Measurements from ENCODE around the gene KLK11.
"Not testable (repeated sequence)": the region's sequence is repeated elsewhere in the genome, so short reads cannot be mapped to it uniquely, and the experiment has no call there.

KLK11 gene

DNA sequence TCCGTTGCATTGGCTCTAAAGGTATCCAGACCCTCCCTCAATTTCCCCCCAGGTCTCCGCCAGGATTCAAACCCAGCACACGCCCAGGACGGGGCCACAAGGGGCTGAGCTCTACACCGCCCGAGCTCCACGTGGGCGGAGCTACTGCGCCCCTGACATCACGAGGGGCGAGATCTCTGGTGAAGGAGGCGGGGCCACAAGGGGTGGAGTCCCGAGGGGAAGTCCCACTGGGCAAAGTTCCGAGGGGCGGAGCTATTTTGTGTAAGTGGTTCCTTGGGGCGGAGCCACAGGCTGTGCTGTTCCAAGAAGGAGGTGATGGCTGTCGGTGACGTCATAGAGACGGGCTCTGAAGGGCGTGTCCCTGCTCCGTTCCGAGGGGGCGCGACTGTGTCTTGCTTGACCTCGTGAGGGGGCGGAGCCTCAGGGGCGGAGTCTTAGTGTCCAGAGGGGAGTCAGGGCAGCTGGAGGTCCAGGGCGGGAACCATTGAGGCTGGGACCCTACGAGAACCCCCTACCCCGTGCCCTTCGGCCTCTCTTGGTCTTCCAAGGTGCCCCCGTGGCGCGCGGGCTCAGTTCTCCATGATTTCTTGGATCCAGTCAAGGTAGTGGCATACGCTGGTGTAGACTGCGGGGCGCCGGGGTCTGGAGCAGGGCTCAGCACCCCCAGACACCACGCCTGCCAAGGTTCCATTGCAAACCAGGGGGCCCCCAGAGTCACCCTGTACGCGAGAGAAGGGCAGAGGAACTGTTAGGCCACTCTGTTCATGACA lies 23.7 kb downstream of the KLK11 start:
- DNase-seq, result no peak

DNA sequence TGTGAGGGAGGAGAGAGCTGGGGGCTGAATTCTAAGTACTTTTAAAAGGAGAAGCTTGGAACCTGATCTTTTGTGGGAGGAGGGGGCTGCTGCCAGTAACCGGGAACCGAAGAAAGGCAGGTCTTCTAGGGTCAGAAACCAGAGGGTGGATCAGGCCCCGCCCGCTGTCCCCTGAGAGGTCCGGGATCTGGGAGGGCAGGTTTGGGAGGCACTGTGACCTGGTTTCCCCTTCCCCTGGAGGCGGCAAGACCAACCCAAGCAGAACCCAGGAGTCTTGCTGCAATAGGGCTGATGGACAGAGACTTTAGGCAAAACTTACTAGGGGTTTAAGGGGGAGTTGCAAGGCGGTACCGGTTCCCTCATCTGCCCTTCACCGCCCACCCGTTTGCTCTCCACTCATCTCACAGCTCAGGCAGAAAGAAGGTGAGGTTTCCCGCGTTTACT lies 24.3 kb downstream of the KLK11 start:
- DNase-seq, result no peak

DNA sequence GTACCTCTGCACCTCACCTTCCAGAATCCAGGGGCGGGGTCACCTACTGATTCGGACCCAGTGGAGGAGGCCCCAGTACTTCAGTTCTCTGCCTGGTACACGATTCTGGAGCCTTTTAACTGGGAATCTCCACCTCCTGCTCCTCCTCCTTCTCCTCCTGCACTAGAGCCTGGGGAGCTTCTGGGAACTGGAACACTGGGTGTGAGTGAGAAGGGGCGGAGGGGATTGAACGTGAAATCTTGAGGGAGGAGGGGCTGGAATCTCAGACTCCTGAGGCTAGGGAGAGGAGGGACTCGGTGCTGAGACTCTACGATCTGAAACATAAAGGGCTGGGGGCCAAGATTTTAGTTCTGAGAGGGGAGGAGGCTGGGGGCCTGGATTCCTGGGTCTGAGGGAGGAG lies 24.9 kb downstream of the KLK11 start, which contains the start of gene KLK8:
TSS of gene KLK8 (minus strand) at position 90 of the 400 bp plus-strand sequence. CDS start 437 bp downstream, outside the sequence.
- DNase-seq, result no peak

DNA sequence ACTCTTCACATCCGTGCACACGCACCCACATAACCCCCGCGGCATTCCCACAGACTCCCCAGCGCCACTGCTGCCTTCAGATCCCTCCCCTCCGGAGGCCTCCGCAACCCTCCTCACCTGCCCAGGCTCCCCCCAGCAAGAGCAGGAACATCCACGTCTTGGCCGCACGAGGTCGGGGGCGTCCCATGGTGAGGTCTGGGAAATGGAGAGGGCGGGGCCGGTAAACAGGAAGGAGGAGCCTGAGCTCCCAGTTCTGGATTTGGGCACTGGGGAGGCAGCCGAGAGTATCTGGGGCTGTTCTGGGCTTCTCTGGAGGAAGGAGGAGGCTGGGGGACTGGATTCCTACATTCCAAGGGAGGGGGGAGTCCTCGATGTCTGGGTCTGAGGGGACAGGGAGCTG lies 25.4 kb downstream of the KLK11 start:
- no peak for DNase-seq

DNA sequence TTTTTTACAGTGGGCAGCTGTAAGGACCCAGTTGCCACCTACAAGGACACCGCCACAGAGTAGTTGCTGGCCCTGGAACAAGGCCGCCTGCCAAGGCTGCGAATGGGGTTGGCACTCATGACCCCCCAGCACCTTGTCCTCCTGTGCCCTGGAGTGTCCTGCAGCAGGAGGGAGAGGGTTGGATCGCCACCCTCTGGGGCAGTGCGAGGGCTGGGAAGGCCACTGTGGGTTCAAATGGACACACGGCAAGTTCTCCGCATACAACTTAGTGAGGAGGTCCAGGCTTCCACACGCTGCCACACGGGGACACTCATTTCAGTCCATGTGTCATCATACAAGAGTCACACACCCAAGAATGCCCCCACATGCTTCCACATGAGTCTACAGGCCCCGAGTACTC lies 26.0 kb downstream of the KLK11 start:
- DNase-seq, result no peak

DNA sequence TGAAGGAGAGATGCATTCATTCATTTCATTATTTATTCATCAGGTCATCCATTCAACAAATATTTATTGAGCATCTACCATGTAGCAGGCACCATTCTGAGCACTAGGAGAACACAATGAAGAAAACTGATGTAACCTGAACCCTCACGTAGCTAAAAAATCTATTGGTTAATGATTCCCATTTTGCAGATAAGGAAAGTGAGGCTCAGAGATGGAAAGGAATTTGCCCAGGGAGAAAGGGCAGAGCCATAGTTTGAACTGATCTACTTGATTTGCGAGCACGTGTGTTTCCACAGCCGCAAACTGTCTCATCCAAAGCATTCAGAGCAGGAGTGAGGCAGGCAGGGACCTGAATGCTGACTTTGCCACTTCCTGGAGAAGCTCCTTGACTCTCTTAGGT lies 27.7 kb downstream of the KLK11 start:
- DNase-seq, result no peak

DNA sequence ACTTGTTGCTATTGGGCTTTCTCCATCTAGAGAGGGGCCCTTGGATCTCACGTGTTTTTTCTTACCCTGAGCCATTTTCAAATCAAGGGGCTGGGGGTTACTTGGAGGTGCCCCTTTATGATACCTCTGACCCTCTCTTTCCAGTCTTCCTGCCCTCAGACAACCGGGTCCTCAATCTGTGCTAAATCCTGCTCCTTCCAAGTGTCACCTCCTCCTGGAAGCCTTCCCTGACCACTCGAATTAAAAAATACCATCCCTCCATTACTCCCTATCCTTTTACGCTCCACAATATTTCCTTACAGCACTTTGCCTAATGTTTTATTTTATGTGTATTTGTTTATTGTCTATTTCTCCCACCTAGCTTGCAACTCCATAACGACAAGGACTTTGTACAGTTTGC lies 28.4 kb downstream of the KLK11 start:
- no peak for DNase-seq

DNA sequence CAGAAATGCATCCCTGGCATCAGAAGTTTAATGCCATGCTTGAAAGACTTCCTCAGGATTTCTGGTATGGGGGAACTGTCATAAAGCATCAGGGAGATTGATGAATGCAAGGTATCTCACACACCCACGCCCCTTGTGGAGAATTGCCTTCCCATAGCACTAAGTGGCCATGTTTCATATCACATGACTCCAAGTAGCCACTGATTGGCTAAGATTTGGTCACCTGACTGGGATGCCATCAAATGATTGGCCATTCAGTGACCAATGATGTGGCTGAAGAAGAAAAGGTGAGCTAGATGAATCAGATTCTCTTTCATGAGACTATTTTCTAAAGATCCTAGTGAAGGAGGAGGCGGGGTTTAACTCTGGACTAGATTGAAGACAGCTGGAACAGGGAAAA lies 32.3 kb downstream of the KLK11 start:
- DNase-seq, result no peak

DNA sequence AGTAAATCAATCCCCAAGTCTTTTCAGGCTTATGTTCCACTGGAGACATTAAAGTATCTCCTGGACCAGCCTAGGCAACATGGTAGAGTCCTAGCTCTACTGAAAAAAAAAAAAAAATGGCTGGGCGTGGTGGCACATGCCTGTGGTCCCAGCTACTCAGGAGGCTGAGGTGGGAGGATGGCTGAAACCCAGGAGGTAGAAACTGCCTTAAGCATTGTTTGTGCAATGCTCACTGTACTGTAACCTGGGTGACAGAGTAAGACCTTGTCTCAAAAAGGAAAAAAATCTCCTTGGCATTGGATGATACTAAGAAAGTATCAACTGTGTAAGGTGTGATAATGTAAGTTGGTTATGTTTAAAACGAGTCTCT lies 33.8 kb downstream of the KLK11 start:
- no peak for DNase-seq

DNA sequence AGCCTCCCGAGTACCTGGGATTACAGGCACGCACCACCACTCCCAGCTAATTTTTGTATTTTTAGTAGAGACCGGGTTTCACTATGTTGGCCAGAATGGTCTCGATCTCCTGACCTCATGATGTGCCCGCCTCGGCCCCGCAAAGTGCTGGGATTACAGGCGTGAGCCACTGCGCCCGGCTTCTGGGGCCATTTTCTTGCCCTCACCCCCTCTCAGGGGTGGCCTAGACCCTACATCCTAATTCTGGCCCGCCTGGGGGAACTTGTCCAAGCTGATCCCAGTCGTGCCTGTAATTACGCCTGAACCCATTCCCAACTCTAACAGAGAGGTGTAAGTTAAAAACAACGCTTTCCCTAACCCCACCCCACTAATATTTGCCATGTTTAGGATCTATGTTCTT lies 42.0 kb downstream of the KLK11 start:
- DNase-seq, result not testable (repeated sequence)

DNA sequence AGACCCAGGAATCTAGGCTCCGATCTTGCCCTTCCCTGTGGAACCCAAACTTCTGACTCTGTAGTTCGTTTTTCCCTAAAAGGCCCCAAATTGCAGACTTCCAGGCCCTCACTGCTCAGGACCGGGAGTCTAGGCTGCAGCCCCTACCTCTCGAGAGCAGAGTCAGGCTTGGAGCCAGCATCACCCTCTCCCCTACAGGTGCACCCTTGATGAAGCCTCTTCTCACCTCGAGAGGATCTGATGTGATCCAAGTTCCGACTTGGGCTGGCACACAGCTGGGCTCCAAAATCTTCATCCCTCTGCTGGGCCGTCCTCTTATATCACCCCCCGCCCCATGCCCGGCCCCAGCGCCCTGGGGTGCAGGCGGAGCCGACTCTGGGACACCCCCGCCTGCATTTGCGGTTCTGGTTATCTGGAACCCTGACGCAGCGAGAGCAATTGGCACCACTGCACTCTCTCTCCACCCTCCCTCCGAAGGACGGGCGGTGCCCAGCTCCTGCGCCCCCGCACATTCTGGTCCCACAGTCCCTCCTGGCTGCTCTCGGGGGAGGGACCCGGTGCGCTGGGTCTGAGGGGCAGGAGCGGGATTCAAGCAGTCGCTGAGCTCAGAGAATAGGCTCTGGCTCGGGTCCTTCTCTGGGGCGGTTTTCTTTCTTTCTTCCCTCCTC lies 42.7 kb downstream of the KLK11 start, which contains the start of gene KLK7:
TSS of gene KLK7 (minus strand) at position 293 of the 668 bp plus-strand sequence. CDS start 1,518 bp downstream, outside the sequence.
- DNase-seq, result no peak

DNA sequence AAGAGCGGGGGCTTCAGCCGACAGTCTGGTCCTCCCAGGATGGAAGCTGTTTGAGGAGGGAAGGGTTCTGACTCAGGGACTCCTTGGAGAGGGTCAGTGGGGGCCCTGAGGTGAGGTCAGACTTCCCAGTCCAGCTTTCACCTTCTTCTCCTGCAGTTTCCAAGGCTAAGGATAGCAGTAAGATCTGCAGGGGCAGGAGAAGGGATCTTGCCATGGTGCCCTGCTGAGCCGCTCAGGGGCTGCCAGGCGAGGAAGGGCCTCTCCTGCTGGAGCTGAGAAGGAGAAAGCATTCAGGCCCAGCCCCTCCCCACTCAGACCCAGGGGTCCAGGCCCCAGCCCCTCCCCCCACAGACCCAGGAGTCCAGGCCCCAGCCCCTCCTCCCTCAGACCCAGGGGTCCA lies 44.2 kb downstream of the KLK11 start:
- no peak for DNase-seq

DNA sequence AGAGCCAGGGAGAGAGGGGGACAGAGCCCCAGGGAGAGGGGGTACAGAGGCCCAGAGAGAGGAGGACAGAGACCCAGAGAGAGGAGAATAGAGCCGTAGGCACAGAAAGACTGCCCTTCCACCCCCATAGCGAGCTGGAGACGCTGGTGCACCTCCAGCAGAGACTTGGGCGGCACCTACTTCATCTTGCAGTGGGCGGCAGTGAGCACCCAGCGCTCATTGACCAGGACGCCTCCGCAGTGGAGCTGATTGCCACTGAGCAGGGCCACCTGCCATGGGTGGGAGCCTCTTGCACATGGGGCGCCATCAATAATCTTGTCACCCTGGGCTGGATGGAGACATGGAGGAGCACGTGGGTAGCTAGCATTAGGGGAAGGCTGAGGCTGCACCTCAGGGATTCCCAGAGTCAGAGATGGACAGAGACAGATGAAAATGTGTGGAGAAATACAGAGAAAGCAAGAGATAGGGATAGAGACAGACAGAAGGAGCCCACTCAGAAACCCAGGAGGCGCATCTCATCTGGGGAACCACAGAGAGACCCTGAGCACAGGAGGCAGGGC lies 44.7 kb downstream of the KLK11 start:
- no peak for DNase-seq

DNA sequence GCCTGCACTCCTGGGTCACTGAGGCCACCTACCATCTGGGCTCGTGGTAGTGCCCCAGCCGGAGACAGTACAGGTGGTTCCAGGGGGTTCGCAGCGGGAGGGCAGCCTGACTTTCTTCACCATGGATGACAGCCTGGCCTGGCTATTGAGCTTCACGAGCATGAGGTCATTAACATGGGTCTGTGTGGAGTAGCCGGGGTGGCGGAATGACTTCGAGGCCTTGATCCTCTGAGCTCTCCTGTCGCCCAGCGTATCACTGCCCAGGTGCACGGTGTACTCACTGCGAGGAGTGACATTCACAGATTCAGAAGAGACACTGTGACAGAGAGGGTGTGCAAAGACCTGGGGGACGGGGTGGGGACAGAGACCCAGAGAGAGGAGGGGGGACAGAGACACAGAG lies 46.2 kb downstream of the KLK11 start:
- no peak for DNase-seq

DNA sequence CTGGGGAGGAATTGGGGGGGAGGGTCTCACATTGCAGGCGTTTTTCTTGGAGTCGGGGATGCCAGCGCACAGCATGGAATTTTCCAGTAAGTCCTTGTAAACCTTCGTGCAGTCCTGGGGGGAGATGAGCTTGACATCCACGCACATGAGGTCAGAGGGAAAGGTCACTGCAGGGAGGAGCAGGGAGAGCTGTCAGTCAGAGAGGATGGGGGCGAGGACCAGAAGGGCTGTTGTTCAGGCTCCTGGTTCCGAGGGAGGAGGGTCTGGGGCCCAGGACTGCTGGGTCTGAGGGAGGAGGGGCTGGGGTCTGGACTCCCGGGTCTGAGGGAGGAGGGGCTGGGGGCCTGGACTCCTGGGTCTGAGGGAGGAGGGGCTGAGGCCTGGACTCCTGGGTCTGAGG lies 46.7 kb downstream of the KLK11 start:
- DNase-seq, result no peak

DNA sequence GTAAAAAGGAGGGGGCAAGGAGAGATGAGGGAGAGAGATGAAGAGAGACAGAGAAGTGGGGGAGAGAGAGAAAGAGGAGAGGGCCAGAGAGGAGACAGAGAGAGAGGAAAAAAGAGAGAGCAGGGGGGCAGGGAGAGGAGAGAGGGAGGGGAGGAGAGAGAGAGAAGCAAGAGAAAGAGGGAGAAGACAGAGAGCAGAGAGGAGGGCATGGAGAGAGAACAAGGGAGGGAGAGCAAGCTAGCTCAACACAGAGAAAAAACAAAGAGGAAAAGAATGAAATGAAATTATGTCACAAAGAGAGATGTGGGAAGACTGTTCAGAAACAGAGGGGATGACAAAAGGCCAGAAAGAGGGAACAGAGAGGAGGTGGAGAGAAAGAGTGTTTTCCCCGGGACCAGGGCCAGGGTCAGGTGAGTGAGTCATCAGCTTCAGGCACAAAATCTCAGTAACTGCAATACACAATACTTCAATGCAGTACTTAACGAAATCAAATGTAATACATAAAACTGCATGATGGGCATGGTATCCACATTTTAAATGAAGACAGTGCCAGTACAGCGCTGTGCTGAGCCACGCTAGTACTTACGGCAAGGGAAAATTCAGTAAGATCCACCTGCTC lies 47.5 kb downstream of the KLK11 start:
- DNase-seq, result no peak

DNA sequence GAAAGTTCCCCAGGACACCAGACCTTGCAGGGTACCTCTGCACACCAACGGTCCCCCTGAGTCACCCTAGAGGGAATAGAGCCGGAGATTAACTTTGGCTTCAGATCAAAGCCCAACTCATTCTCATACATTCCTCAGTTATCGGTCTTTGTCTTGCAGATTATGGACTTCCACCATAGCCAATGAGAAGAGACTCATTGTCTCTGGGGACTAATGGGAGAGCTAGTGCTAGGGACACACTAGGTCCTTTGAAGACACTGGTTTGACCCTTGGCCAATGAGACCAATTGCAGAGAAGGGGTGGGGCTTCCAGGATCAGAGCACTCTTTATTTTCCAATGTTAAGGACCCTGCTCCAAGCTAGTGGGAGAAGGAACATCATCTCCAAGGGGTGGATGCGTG lies 48.8 kb downstream of the KLK11 start:
- no peak for DNase-seq

DNA sequence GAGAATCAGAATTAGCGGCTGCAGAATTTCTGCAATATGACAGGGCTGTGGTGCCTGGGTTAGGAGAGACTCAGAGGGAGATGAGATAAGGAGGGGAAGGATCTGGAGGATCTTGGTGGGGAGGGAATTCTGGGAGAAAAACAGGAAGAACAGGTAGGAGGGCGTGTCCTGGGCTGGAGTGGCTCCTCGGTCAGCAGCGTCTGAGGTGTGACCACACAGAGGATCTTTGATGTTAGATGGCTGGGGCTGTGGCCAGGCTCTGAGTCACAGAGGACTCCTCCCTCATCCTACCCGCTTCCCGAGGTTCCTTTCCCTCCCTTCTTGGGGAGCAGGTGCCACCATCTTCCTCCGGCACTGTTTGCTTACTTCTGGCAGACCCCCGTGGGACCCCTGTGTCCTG lies 50.6 kb downstream of the KLK11 start:
- no peak for DNase-seq

DNA sequence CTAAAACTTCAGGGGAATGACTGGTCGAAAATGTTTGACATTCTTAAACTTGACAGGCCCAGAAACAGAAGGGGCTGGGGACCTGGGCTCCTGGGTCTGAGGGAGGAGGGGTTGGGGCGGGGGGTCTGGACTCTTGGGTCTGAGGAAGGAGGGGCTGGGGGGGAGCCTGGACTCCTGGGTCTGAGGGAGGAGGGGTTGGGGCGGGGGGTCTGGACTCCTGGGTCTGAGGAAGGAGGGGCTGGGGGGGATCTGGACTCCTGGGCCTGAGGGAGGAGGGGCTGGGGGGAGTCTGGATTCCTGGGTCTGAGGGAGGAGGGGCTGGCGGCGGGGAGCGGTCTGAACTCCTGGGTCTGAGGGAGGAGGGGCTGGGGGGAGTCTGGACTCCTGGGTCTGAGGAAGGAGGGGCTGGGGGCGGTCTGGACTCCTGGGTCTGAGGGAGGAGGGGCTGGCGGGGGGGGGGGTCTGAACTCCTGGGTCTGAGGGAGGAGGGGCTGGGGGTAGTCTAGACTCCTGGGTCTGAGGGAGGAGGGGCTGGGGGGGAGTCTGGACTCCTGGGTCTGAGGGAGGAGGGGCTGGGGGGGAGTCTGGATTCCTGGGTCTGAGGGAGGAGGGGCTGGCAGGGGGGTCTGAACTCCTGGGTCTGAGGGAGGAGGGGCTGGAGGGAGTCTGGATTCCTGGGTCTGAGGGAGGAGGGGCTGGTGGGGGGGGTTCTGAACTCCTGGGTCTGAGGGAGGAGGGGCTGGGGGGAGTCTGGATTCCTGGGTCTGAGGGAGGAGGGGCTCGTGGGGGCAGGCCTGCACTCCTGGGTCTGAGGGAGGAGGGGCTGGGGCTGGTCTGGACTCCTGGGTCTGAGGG lies 51.5 kb downstream of the KLK11 start:
- DNase-seq, result no peak

DNA sequence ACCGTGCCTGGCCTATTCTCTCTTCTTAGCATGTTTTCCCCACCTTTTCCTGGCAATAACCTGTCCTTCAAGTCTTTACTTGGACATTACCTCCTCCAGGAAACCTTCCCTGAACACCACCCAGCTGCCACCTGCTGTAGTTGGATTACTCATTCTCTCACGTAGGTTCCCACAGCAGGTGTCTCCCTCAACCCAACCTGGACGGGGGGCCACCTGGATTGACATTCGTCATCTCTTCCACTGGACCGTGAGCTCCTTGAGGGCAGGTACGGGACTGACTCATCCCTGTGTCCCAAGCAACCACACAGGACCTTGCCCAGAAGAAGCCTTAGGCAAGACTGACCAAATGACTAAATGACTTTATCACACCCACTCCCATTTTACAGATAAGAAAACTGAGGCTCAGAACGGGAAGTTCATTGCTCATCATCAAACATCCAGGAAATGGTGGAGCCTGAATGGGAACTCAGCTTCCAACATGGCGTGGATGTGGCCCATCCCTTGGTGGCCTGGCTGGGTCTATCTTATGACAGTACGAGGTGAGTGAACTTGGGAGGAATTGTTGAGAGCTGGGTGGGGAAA lies 53.5 kb downstream of the KLK11 start:
- no peak for DNase-seq

Measured in stimulated activated CD4-positive, alpha-beta T cell treated with anti-CD3 and anti-CD28 coated beads, Interleukin-4, amount 100 ng/mL, for 24 hours (primary cell).